Fibroblast of mammary gland (primary cell): ENCODE measurements around the gene SGIP1.
A peak's percentile ranks its signal among the peaks of the same experiment; 100 is the strongest.

Source experiments
- DNase-seq: peaks from one replicate; pipeline ENCODE4 v3.0.0-alpha.2; 2010; ENCODE audit warnings: low read depth
- H3K4me3 ChIP-seq: 2 replicates; pipeline ENCODE4 v1.5.1; 2011; ENCODE audit warnings: low read depth, mild to moderate bottlenecking, low read length, moderate library complexity; ENCODE audit not compliant: control insufficient read depth
- TF ChIP-seq, protein P1 (sequence below): conservative IDR thresholded peaks from 2 replicates; pipeline ENCODE4 v1.5.1; 2011; ENCODE audit warnings: low read depth, low read length, inconsistent platforms; ENCODE audit not compliant: control insufficient read depth, insufficient read depth

The SGIP1 gene

GRCh38 chr1:66527686-66528085, 6.3 kb upstream of the SGIP1 start:
- H3K4me3 ChIP-seq, result no peak overlapping the region
- peak; percentile 75 for DNase-seq
- TF ChIP-seq, protein P1, sequence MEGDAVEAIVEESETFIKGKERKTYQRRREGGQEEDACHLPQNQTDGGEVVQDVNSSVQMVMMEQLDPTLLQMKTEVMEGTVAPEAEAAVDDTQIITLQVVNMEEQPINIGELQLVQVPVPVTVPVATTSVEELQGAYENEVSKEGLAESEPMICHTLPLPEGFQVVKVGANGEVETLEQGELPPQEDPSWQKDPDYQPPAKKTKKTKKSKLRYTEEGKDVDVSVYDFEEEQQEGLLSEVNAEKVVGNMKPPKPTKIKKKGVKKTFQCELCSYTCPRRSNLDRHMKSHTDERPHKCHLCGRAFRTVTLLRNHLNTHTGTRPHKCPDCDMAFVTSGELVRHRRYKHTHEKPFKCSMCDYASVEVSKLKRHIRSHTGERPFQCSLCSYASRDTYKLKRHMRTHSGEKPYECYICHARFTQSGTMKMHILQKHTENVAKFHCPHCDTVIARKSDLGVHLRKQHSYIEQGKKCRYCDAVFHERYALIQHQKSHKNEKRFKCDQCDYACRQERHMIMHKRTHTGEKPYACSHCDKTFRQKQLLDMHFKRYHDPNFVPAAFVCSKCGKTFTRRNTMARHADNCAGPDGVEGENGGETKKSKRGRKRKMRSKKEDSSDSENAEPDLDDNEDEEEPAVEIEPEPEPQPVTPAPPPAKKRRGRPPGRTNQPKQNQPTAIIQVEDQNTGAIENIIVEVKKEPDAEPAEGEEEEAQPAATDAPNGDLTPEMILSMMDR, result no peak

DNA sequence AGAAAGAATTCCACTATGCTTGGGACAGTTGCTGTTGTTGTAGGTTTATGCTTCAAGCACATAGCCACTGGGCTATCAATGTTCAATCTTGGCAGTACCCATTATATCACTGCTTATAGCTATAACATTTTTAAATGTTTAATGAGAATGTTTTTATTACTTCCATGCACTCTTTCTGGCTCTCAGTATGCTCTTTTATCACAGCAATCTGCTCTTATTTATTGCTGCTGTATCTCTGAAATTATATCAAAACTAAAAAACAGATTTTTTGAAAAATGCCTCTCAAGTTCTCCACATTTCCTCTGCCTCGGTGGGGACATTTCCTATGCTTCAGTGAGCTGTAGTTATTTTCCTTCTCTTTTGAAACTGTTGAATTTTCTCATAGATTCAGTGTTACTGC, 5.4 kb upstream of the SGIP1 start:
- no peak for DNase-seq
- TF ChIP-seq, protein P1, result no peak
- H3K4me3 ChIP-seq, result no peak overlapping the region

GRCh38 chr1:66532214-66532613, 1.7 kb upstream of the SGIP1 start:
- no peak for DNase-seq
- TF ChIP-seq, protein P1, result no peak
- no peak overlapping the region for H3K4me3 ChIP-seq

DNA sequence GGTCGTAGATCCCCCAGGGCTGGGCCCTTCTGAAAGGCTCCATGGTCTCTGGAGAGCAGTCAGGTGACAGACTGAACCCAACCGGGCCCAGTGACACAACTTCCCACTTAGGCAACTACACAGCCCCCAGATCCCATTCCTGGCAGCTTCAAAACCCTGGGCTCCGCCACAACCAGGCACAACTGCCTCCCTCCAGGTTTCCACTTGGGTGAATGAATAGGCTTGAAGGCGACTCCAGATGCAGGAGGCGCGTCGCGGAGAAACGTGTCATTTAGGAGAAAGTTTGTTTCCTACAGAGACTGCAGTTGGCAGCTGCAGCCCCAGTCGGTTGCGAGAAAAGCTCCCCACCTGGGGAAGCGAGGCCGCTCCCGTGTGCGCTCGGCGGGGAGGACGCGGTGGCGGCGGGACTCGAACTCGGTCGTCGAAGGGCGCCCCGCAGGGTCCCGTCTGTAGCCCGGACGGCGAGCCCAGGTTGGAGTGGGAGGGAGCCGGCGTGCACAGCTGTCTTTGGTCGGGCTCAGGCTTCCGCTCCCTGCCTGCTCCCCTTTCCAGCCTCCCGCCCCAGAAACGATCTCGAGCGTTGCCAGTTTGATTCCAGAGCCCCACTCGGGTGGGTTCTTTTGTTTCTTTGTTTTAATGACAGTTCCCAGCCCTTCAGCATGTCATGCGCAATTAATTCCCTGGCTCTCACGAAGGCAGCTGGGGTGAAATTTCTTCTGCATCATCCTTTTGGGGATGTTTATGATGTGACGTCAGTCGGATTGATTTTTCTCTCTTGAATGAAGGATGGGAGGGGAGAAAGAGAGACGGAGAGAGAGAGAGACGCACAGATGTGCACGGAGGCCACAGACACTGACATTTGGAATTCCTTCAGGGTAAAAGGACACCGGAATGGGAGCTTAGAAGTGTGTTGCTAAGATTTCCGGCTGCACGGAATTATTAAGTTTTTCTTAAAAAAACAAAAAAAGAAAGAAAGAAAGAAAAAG, 862 bp upstream of the SGIP1 start:
- TF ChIP-seq, protein P1, result no peak
- DNase-seq, result peak; percentile 92

GRCh38 chr1:66535061-66535460, 1.1 kb downstream of the SGIP1 start:
- peak overlapping the region; percentile 49 for H3K4me3 ChIP-seq
- TF ChIP-seq, protein P1, result no peak
- no peak for DNase-seq

More for the DNA sequence above, 862 bp upstream of the SGIP1 start:
- peak overlapping the region; percentile 49 for H3K4me3 ChIP-seq

DNA sequence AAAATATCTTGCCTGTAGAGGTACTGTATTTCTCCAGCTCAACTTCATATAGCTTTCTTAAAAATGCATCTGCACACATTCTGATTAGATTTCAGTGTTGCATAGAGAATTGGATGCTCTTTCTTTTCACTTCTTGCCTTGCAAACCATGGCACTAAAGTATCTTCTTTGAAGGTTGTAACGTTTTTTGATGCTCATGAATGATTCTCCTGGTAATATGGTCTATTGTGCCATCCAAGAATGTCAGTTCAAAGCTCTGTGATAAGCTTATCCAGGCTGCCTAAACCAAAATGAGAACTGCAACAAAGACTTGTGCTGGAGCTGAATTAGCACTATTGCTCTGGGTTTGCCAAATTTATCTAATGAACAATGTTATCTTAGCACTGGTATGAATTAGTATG, 1.9 kb downstream of the SGIP1 start:
- peak overlapping the region; percentile 49 for H3K4me3 ChIP-seq
- no peak for DNase-seq
- TF ChIP-seq, protein P1, result no peak

GRCh38 chr1:66537718-66538117, 3.8 kb downstream of the SGIP1 start:
- H3K4me3 ChIP-seq, result no peak overlapping the region
- TF ChIP-seq, protein P1, result no peak

More at GRCh38 chr1:66537718-66538117, 3.8 kb downstream of the SGIP1 start:
- no peak for DNase-seq
